DMS 273 (cell line): ENCODE measurements around the gene SLITRK5.
A peak's percentile ranks its signal among the peaks of the same experiment; 100 is the strongest.

Experiments used
- DNase-seq: peaks from one replicate; lab custom pipeline; 2025; ENCODE audit not compliant: unreplicated experiment; lab: John Stamatoyannopoulos, UW

Gene SLITRK5, protein sequence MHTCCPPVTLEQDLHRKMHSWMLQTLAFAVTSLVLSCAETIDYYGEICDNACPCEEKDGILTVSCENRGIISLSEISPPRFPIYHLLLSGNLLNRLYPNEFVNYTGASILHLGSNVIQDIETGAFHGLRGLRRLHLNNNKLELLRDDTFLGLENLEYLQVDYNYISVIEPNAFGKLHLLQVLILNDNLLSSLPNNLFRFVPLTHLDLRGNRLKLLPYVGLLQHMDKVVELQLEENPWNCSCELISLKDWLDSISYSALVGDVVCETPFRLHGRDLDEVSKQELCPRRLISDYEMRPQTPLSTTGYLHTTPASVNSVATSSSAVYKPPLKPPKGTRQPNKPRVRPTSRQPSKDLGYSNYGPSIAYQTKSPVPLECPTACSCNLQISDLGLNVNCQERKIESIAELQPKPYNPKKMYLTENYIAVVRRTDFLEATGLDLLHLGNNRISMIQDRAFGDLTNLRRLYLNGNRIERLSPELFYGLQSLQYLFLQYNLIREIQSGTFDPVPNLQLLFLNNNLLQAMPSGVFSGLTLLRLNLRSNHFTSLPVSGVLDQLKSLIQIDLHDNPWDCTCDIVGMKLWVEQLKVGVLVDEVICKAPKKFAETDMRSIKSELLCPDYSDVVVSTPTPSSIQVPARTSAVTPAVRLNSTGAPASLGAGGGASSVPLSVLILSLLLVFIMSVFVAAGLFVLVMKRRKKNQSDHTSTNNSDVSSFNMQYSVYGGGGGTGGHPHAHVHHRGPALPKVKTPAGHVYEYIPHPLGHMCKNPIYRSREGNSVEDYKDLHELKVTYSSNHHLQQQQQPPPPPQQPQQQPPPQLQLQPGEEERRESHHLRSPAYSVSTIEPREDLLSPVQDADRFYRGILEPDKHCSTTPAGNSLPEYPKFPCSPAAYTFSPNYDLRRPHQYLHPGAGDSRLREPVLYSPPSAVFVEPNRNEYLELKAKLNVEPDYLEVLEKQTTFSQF

GRCh38 chr13:87671031-87671752 lies at the start of gene SLITRK5:
Gene SLITRK5, plus strand, starts transcription at chr13:87671371. Its CDS starts 4,018 bp downstream, at chr13:87675389.
- peak; percentile 73 for DNase-seq

DNA sequence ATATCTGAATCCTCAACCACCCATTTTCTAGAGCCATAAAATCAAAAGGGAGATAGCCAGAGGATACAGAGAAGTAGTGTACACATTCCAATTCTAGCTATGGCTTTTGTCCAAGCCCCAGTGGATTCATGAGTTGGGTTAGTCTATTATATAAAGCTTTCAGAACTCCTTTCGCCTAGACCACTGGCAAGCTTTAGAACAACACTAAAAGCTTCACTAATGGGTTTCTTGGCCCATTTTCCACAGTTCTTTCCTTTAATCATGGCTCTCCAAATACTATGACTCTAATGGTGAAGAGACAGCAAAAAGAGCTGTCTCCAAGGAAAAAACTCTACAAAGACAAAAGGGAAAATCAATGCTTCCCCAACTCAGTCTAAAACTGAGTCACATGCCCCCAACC lies 48.2 kb upstream of the SLITRK5 start:
- no peak for DNase-seq

GRCh38 chr13:87656306-87656705 lies 14.9 kb upstream of the SLITRK5 start:
- no peak for DNase-seq

DNA sequence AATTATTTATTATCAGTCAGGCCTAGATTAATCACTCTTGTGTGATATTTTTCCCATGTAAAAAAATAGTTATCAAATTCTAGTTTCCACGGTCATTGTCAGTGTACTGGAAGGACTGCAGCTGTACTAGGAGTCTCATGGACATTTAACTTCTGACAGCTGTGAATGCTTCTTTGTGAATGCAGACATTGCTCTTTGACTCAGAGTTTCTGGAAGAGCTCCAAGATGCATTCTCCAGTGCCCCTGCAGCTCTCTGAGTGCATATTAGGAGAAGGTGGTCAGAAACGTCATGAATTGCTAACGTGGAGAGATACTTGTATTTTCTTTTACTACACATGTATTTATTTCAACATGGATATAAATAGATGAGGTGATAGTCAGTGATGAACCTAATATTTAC lies 9.7 kb upstream of the SLITRK5 start:
- no peak for DNase-seq

DNA sequence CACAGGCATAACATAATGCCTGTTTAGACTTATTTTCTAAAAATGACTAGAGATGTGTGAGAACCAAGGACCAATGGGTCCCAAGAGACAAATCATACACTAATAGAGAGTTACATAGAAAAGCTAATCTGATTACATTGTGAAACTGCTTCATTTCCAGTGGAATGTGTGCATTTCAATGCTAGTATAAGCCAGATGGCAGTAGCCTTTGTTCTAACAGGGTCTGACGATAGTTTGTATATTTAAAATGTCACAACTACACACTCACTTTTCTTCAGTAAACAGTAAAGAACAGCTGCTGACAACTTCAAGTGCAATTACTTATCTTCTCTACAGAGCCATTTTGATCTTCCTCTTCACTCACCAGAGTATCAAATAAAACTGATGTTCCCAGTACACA lies 4.3 kb upstream of the SLITRK5 start:
- no peak for DNase-seq

DNA sequence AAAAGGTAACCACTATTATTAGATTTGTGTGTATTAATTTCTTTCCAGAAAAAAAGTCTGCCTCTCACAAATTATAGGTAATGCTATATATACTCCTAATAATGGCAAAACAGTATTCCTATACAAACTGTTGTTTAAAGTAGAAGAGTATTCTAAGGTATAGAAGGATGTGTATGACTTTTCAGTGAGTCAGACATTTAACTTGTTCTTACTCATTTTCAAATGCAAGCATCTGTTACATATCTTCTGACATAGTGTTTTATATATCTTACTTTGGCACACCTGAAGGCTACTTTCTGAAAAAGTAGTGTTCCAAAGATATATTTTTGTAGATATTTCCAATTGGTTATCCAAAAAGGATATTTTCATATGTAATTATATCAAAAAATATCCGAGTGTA lies 3.5 kb upstream of the SLITRK5 start:
- DNase-seq: no peak

DNA sequence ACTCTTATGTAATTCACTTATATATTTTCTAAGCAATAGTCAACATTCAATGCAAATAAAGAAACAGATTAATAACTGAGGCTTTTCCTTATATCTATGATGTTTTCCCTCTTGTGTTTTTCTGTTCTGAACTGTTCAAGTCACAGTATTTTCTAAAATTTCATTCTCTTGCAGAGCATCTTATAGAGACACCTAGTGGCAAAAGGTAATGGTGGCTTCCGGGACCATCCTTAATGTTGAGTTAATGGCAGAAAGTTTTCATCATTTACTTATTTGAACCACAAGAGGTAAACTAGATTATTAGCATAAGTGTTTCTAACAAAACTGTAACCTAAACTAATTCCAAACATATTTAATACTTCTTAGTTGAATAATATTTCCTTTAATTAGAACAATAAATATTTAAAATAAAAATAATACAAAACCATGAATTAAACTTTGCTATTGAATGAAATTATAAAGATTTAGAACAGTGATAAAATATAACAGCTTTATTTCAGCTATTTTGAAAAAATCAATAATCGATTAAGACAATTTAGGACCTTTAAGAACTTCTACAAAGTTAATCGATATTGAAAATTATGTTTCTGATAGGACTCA lies 1.7 kb upstream of the SLITRK5 start:
- DNase-seq: peak; percentile 31

DNA sequence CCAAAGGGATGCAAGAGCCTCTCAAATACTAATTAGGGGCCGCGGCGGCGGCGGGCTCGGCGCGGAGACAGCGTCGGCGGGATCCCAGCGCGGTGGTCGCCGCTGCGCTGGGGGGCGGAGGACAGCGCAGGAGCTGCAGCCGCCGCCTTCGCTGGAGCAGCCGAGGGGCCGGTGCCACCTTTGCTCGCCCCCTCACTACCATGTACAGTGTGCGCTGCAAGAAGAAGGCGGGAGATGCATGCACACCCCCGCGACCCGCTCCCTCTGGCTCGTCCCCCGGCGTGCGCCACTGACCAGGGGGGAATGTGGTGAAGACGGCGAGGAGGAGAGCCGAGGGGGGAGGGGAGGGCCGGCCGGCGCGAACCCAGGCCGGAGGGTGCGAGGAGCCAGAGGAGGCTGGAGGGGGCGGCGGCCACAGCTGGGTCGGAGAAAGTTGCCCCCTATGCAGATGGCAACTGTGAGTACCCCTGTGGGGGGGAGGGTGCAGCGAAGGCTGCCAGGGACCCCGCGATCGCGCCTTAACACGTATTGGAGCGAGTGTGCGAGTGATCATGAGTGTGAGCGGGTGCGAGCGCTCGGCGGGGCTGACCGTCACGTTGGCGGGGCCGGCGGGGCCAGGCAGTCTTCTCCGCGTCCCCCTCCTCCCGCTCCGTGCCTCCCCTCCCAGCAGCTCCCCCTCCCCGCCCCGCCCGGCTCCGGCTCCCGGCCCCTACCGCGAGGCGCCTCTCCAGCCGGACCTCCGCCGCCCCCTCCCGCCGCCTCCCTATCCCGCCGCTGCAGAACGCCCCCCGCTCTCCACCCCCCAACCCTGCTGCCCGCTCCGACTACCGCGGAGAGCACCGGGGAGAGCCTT lies 808 bp downstream of the SLITRK5 start:
- DNase-seq: peak; percentile 5

DNA sequence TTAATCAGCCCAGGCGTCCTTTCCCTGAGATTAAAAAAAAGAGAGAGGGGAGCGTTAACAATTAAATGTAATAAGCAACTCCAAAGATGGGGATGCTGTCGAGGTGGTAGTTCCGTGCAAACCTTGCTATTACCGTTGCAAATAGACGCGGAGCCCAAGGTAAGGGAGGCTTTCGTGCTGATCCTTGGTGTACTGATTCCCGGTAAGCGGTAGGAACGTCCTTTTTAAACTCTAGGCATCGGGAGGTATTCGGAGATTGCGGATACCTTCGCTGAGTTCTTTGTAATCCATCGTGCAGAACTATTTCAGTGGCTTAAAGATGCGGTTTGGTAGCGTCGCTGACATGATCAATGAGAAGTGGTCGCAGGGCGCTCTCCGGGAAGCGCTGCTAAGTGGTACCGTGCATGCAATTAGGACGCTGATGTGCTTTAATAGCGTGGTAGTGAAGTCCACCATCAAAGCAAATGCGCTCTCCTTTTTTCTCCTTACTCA lies 3.1 kb downstream of the SLITRK5 start:
- DNase-seq: no peak

DNA sequence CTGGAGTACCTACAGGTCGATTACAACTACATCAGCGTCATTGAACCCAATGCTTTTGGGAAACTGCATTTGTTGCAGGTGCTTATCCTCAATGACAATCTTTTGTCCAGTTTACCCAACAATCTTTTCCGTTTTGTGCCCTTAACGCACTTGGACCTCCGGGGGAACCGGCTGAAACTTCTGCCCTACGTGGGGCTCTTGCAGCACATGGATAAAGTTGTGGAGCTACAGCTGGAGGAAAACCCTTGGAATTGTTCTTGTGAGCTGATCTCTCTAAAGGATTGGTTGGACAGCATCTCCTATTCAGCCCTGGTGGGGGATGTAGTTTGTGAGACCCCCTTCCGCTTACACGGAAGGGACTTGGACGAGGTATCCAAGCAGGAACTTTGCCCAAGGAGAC lies 4.7 kb downstream of the SLITRK5 start:
- DNase-seq: no peak

DNA sequence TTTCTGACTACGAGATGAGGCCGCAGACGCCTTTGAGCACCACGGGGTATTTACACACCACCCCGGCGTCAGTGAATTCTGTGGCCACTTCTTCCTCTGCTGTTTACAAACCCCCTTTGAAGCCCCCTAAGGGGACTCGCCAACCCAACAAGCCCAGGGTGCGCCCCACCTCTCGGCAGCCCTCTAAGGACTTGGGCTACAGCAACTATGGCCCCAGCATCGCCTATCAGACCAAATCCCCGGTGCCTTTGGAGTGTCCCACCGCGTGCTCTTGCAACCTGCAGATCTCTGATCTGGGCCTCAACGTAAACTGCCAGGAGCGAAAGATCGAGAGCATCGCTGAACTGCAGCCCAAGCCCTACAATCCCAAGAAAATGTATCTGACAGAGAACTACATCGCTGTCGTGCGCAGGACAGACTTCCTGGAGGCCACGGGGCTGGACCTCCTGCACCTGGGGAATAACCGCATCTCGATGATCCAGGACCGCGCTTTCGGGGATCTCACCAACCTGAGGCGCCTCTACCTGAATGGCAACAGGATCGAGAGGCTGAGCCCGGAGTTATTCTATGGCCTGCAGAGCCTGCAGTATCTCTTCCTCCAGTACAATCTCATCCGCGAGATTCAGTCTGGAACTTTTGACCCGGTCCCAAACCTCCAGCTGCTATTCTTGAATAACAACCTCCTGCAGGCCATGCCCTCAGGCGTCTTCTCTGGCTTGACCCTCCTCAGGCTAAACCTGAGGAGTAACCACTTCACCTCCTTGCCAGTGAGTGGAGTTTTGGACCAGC lies 5.3 kb downstream of the SLITRK5 start:
- no peak for DNase-seq

- no peak for DNase-seq
Observed at GRCh38 chr13:87677043-87677495, 5.9 kb downstream of the SLITRK5 start.

- peak; percentile 16 for DNase-seq
Observed at GRCh38 chr13:87677496-87678371, 6.6 kb downstream of the SLITRK5 start.

GRCh38 chr13:87678372-87678752 lies 7.2 kb downstream of the SLITRK5 start:
- no peak for DNase-seq

GRCh38 chr13:87680298-87680697 lies 9.1 kb downstream of the SLITRK5 start:
- DNase-seq: peak; percentile 10

DNA sequence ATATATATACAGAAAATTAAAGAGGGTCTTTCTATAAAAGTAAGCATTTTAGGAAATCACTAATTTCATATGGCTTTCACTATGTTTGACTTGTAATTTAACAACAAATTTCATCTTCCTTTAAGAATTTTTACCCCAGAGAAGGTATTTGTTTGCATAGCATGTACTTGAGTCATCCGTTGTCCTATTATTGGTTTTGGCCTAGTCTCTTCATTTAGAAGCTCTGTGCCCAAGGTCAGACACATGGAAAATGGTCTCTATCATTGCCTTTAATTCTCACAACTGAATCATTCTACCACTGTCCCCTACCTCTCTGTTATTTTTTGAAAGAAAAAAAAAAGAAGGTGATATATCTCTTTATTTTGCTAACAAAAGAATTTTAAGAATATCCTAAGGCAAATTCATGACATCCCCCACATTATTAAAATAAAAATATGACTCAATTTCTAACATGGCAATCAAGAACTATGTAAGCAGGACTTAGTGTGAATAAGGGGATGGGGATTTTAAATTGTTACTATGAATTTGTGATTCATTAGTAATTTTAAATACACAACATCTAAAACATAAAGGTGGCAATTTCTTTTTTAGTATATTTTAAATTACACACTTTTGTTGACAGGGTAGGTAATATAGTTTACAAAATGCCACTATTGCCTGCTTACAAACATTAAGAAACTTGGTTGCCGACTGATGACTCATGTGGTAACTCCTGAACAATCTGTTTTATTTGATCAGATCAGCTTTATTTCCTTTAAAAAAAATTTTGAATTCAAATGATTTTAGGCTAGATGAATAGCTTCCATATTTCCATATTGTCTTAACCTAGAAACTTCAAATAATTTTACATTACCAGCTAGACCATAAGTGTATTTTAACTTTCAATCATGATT lies 13.9 kb downstream of the SLITRK5 start:
- no peak for DNase-seq

DNA sequence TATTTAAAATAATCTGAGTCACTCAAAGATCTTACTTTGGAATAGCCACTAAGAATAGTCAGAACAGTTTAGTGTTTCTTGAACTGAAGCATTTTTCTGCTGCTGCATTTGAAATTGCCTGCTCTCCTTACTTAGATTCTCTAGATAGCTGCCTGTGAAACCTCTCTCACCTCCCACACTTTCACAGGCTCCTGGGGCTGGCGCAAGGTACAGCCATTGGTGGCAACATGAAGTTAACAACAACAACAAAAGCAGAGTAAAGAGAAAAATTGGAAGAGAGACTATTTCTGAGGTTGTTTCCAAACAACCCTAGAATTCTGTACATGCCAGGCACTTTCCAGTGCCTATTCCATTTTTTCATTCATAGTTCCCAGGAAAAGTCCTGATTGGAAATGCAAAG lies 25.3 kb downstream of the SLITRK5 start:
- DNase-seq: no peak
